ENCODE measurements around the gene RFX1.

GRCh38 chr19:14033946-14034345 is 27.8 kb upstream of the RFX1 start:
- TF ChIP-seq POLR2A (IDR thresholded peaks at IDR 0.05) (no peak), POLR2AphosphoS5 (IDR thresholded peaks at IDR 0.05) (no peak)
